Natural killer cell (primary cell): ENCODE measurements around the gene KDM4C. TPM values are rescaled to one million over a fixed set of nuclear protein-coding genes. Genes with fewer than 3 reads are reported as not detected.

Source experiments
- ATAC-seq, 3 donors: fragments of 150-1000 bp in 2 of 3; fragments of 200-7000 bp in 1 of 3; cut with Tn5 transposase; 1 replicate in 1 of 3; 2 replicates in 2 of 3; pipeline ENCODE4 v1.10.0; 2021; ENCODE audit warnings: mild to moderate bottlenecking in 2 of 3, moderate library complexity in 2 of 3
- DNase-seq, 2 donors: peaks; one replicate each; pipeline versions ENCODE4 v3.0.0 to v3.0.0-alpha.2; 2013 to 2021; ENCODE audit warnings: mixed read lengths in 1 of 2
- H3K27ac ChIP-seq: one replicate; pipeline ENCODE4 v1.5.1; 2013; ENCODE audit warnings: mild to moderate bottlenecking, low read length
- H3K27me3 ChIP-seq: one replicate; pipeline ENCODE4 v1.6.1; 2013; ENCODE audit warnings: low read length; ENCODE audit not compliant: control insufficient read depth, insufficient read depth
- H3K36me3 ChIP-seq: one replicate; pipeline ENCODE4 v1.6.1; 2013; ENCODE audit warnings: low read length; ENCODE audit not compliant: control insufficient read depth, insufficient read depth
- H3K4me1 ChIP-seq: one replicate; pipeline ENCODE4 v1.6.1; 2013; ENCODE audit warnings: low read length; ENCODE audit not compliant: control insufficient read depth, insufficient read depth
- H3K4me3 ChIP-seq: one replicate; pipeline ENCODE4 v1.5.1; 2013; ENCODE audit warnings: low read length
- H3K9me3 ChIP-seq: one replicate; pipeline ENCODE4 v1.6.1; 2013; ENCODE audit warnings: low read length; ENCODE audit not compliant: control insufficient read depth, insufficient read depth
- H3K27ac Mint-ChIP-seq, 2 donors: one replicate each; pipeline ENCODE4 v1.8.0; 2022; ENCODE audit warnings: mild to moderate bottlenecking in 2 of 2, mixed read lengths in 2 of 2, moderate library complexity in 1 of 2
- H3K27me3 Mint-ChIP-seq, 2 donors: one replicate each; pipeline ENCODE4 v1.8.0; 2022; ENCODE audit warnings: low read depth in 2 of 2, mixed read lengths in 2 of 2
- H3K36me3 Mint-ChIP-seq: one replicate; pipeline ENCODE4 v1.8.0; 2022; ENCODE audit warnings: mixed read lengths
- H3K4me1 Mint-ChIP-seq, 2 donors: one replicate each; pipeline ENCODE4 v1.8.0; 2022; ENCODE audit warnings: mixed read lengths in 2 of 2
- H3K4me3 Mint-ChIP-seq: one replicate; pipeline ENCODE4 v1.8.0; 2022; ENCODE audit warnings: mild to moderate bottlenecking, moderate library complexity, mixed read lengths
- H3K9me3 Mint-ChIP-seq, 2 donors: one replicate each; pipeline ENCODE4 v1.8.0; 2022; ENCODE audit warnings: mixed read lengths in 2 of 2
- CTCF ChIP-seq: fragments of 200-600 bp; IDR thresholded peaks from one replicate; pipeline ENCODE4 v1.8.0; 2022; ENCODE audit warnings: antibody characterized with exemption
- WGBS: methylation state at CpG from one replicate; pipeline ENCODE4 v1.1.7; 2013; ENCODE audit warnings: missing lambda C conversion rate; ENCODE audit not compliant: insufficient coverage; 5-methylcytosine and 5-hydroxymethylcytosine counted together
- intact Hi-C: fragments of 100-400 bp; cut with micrococcal nuclease; formaldehyde crosslinking; loops from one replicate; pipeline ENCODE4 v1.14.2; 2022
- total RNA-seq, 4 donors: library from RNA; stranded (reverse); fragments of 120-200 nt in 1 of 4; gene quantifications; one replicate each; pipeline versions ENCODE4 v1.2.3 to v1.2.4, GENCODE V29; 2013 to 2022

The KDM4C gene
- total RNA-seq, 3 donors from 2014 or later (not counting 1 experiment from before 2014, with no cell fraction given) = 115 to 137 (median 116) TPM

DNA sequence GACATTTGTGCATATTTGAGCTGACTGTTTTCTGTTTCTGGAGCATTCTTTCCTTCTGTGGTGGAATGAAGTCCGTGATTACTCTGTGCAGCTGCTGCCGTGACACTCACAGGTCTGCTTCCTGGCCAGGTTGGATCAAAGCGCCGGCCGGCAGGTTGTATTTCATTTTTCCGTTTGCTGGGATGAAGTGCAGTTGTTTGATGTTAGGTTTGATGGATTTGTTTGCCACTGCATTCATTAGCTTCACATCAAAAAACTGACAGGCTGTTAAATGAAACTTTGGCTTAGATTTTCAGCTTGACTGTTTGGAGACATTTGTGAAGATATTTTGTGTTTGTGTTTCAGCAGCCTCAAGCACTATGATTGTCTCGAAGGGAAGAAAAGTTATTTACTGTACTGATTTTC is 140.1 kb downstream of the KDM4C start:
- WGBS = 93% methylated on average over 7 of the region's 7 CpGs
- H3K27me3 Mint-ChIP-seq = no peaks in the 10 kb centered on the region
- H3K9me3 Mint-ChIP-seq = no peaks in the 10 kb centered on the region
- TF ChIP-seq CTCF = no peak
- no peaks in the 10 kb centered on the region for H3K36me3 Mint-ChIP-seq
- intact Hi-C loops = no loop called here
- no peak overlapping the region for H3K4me3 Mint-ChIP-seq
- Histone ChIP-seq H3K9me3 (no peaks in the 10 kb centered on the region), H3K4me1 (peaks cover 16% of the 10 kb centered on the region), H3K4me3 (no peak overlapping the region), H3K27ac (no peak overlapping the region), H3K36me3 (peaks cover 21% of the 10 kb centered on the region), H3K27me3 (no peaks in the 10 kb centered on the region)
- DNase-seq (no peak), ATAC-seq (no peak)
- peaks cover 80 to 83% of the 10 kb centered on the region in 2 donors for H3K4me1 Mint-ChIP-seq
- H3K27ac Mint-ChIP-seq = no peak overlapping the region

- Mint-ChIP-seq H3K27me3 (no peaks in the 10 kb centered on the region), H3K9me3 (no peaks in the 10 kb centered on the region), H3K36me3 (no peaks in the 10 kb centered on the region), H3K4me3 (no peak overlapping the region), H3K27ac (peak overlapping the region; percentile 23 to 65), H3K4me1 (peaks cover 68 to 72% of the 10 kb centered on the region in 2 donors)
- Histone ChIP-seq H3K4me1 (peaks cover 8% of the 10 kb centered on the region), H3K9me3 (no peaks in the 10 kb centered on the region), H3K36me3 (peaks cover 13% of the 10 kb centered on the region), H3K27ac (no peak overlapping the region), H3K4me3 (no peak overlapping the region), H3K27me3 (no peaks in the 10 kb centered on the region)
- no peak for TF ChIP-seq CTCF
- intact Hi-C loops = no loop called here
- 0% methylated on average over 1 of the region's 1 CpG for WGBS
- DNase-seq (no peak), ATAC-seq (no peak)
These were observed 141.5 kb downstream of the KDM4C start for GRCh38 chr9:6899274-6899673.

- peaks cover 7% of the 10 kb centered on the region for H3K36me3 ChIP-seq
- no peak for DNase-seq
- Mint-ChIP-seq H3K4me1 (peaks cover 61 to 64% of the 10 kb centered on the region in 2 donors), H3K4me3 (no peak overlapping the region), H3K9me3 (no peaks in the 10 kb centered on the region), H3K27me3 (no peaks in the 10 kb centered on the region), H3K36me3 (no peaks in the 10 kb centered on the region), H3K27ac (peak overlapping the region in 1 of 2 donors; percentile 87)
- H3K4me1 ChIP-seq = peaks cover 3% of the 10 kb centered on the region
- intact Hi-C loops = no loop called here
- no peaks in the 10 kb centered on the region for H3K27me3 ChIP-seq
- H3K9me3 ChIP-seq = no peaks in the 10 kb centered on the region
- H3K27ac ChIP-seq = no peak overlapping the region
- TF ChIP-seq CTCF = no peak
- no peak for ATAC-seq
- WGBS = 96% methylated on average over 6 of the region's 7 CpGs
- no peak overlapping the region for H3K4me3 ChIP-seq
These were observed 142.7 kb downstream of the KDM4C start for GRCh38 chr9:6900440-6900883.

- no peak overlapping the region for H3K4me3 Mint-ChIP-seq
- intact Hi-C loops = no loop called here
These were observed 143.4 kb downstream of the KDM4C start for GRCh38 chr9:6901180-6901579.

More at GRCh38 chr9:6901180-6901579, 143.4 kb downstream of the KDM4C start:
- DNase-seq = no peak
- ATAC-seq = peak in 2 of 3 donors; percentile 39
- WGBS = 94% methylated on average over 2 of the region's 2 CpGs
- H3K27me3 ChIP-seq = no peaks in the 10 kb centered on the region
- no peaks in the 10 kb centered on the region for H3K9me3 ChIP-seq
- H3K4me1 Mint-ChIP-seq = peaks cover 64 to 68% of the 10 kb centered on the region in 2 donors
- H3K36me3 Mint-ChIP-seq = no peaks in the 10 kb centered on the region
- H3K4me3 ChIP-seq = no peak overlapping the region
- H3K4me1 ChIP-seq = peaks cover 3% of the 10 kb centered on the region
- no peaks in the 10 kb centered on the region for H3K27me3 Mint-ChIP-seq
- no peak overlapping the region for H3K27ac ChIP-seq
- no peak for TF ChIP-seq CTCF
- H3K36me3 ChIP-seq = peaks cover 7% of the 10 kb centered on the region
- H3K9me3 Mint-ChIP-seq = no peaks in the 10 kb centered on the region
- peak overlapping the region; percentile 69 to 87 for H3K27ac Mint-ChIP-seq
